Stomach (tissue), 4 donors: ENCODE results near the gene NHLH1.

Experiments used
- CTCF ChIP-seq, 7 experiments: fragments of 450-650 bp in 4 of 7; fragments of 200-600 bp in 3 of 7; sonication (generic) in 3 of 7; IDR thresholded peaks; one replicate each; pipeline ENCODE4 v1.5.1; 2016 to 2019; ENCODE audit warnings: antibody characterized with exemption in 7 of 7, control low read depth in 2 of 7, mild to moderate bottlenecking in 1 of 7
- EP300 ChIP-seq: sonication (generic); formaldehyde crosslinking; IDR thresholded peaks from one replicate; pipeline ENCODE4 v1.6.1; 2017; ENCODE audit warnings: antibody characterized with exemption
- POLR2A ChIP-seq, 4 donors: fragments of 450-650 bp; IDR thresholded peaks; one replicate each; pipeline ENCODE4 v1.6.1; 2016; ENCODE audit warnings: antibody characterized with exemption in 4 of 4, control low read depth in 2 of 4, mild to moderate bottlenecking in 1 of 4, moderate library complexity in 1 of 4
- POLR2AphosphoS5 ChIP-seq, 3 donors: sonication (generic); formaldehyde crosslinking; IDR thresholded peaks; one replicate each; pipeline ENCODE4 v1.6.1; 2016; ENCODE audit warnings: antibody characterized with exemption in 3 of 3

- no peak for TF ChIP-seq CTCF (IDR thresholded peaks at IDR 0.05)
- no peak for TF ChIP-seq POLR2AphosphoS5 (IDR thresholded peaks at IDR 0.05)
- no peak for TF ChIP-seq POLR2A (IDR thresholded peaks at IDR 0.05)
- no peak for TF ChIP-seq EP300
Observed at GRCh38 chr1:160369087-160369486, 2.2 kb downstream of the NHLH1 start.
